LoVo (cell line): ENCODE results near the gene BIN1.

ENCODE experiments used
- DNase-seq: peaks from one replicate; pipeline ENCODE4 v3.0.0-alpha.2; 2016; ENCODE audit warnings: low spot score

BIN1 gene

GRCh38 chr2:127058246-127058953 lies 48.6 kb downstream of the BIN1 start:
- DNase-seq: no peak

- no peak for DNase-seq
Observed at GRCh38 chr2:127057371-127058245, 49.3 kb downstream of the BIN1 start.

GRCh38 chr2:127056631-127057370 lies 50.2 kb downstream of the BIN1 start:
- DNase-seq: no peak

- no peak for DNase-seq
Observed at GRCh38 chr2:127056086-127056485, 50.9 kb downstream of the BIN1 start.

GRCh38 chr2:127055786-127056076 lies 51.2 kb downstream of the BIN1 start:
- no peak for DNase-seq

GRCh38 chr2:127054996-127055785 lies 51.8 kb downstream of the BIN1 start:
- DNase-seq: no peak

- DNase-seq: no peak
Observed at GRCh38 chr2:127054604-127054930, 52.4 kb downstream of the BIN1 start.

- no peak for DNase-seq
Observed at GRCh38 chr2:127053731-127054603, 53.0 kb downstream of the BIN1 start.

GRCh38 chr2:127052771-127053691 lies 53.9 kb downstream of the BIN1 start:
- no peak for DNase-seq

- DNase-seq: no peak
Observed at GRCh38 chr2:127052057-127052770, 54.7 kb downstream of the BIN1 start.

- no peak for DNase-seq
Observed at GRCh38 chr2:127051116-127052056, 55.6 kb downstream of the BIN1 start.

- DNase-seq: no peak
Observed at GRCh38 chr2:127050803-127051115, 56.2 kb downstream of the BIN1 start.

- DNase-seq: peak; percentile 44
Observed at GRCh38 chr2:127049927-127050802, 56.8 kb downstream of the BIN1 start.

GRCh38 chr2:127048969-127049897 lies 57.7 kb downstream of the BIN1 start:
- no peak for DNase-seq

GRCh38 chr2:127048618-127048935 lies 58.4 kb downstream of the BIN1 start:
- no peak for DNase-seq
